HCT116 (cell line): ENCODE measurements around the gene ADGRB2. TPM values are rescaled to one million over a fixed set of nuclear protein-coding genes. Genes with fewer than 3 reads are reported as not detected.

Experiments
- ATAC-seq: fragments of 200-7000 bp; cut with Tn5 transposase; 2 replicates; pipeline ENCODE4 v1.9.1; 2020; ENCODE audit warnings: mild to moderate bottlenecking, moderate library complexity
- BruUV-seq: library from RNA; stranded (reverse); fragments of 400-500 nt; replicated peaks from 2 replicates; lab custom pipeline; 2021; lab: Mats Ljungman, UMichigan
- CTCF ChIA-PET: fragments of 300-600 bp; sonication (Branson Sonifier 250); formaldehyde crosslinking; loops from one replicate; lab custom pipeline; 2021; ENCODE audit warnings: antibody characterized with exemption; lab: Charles Lee
- POLR2A ChIA-PET: fragments of 300-600, 350-600 bp; sonication (Branson Sonifier 250); formaldehyde crosslinking; loops from one replicate; lab custom pipeline; 2021; ENCODE audit warnings: antibody characterized with exemption; lab: Charles Lee
- RAD21 ChIA-PET, 2 experiments: fragments of 300-600 bp; sonication (Branson Sonifier 250); formaldehyde crosslinking; loops; one replicate each; lab custom pipeline; 2023; ENCODE audit warnings: low total read pairs in 2 of 2; ENCODE audit not compliant: uncharacterized antibody in 2 of 2, unreplicated experiment in 2 of 2, low non-redundant PET in 1 of 2; lab: Charles Lee
- DNase-seq: peaks from one replicate; pipeline ENCODE4 v3.0.0-alpha.2; 2010; ENCODE audit warnings: low read depth, low spot score
- H2AFZ ChIP-seq: fragments of 200-600 bp; shearing (Covaris generic), sonication (generic); 2 replicates; pipeline ENCODE4 v1.6.1; 2017; ENCODE audit warnings: low read depth, mixed run types, mixed read lengths, antibody characterized with exemption, low read length; ENCODE audit not compliant: poor library complexity, severe bottlenecking
- H3K27ac ChIP-seq: 2 replicates; pipeline ENCODE4 v1.5.1; 2012; ENCODE audit warnings: low read depth, low read length
- H3K27me3 ChIP-seq: fragments of 200-600 bp; sonication (generic); 2 replicates; pipeline ENCODE4 v1.6.1; 2016; ENCODE audit warnings: mixed run types, low read length, mixed read lengths; ENCODE audit not compliant: insufficient read depth
- H3K36me3 ChIP-seq, 2 experiments: fragments of 200-500 bp in 1 of 2; fragments of 200-600 bp in 1 of 2; sonication (Bioruptor generic) in 1 of 2; sonication (generic) in 1 of 2; 2 replicates each; pipeline versions ENCODE4 v1.5.1 to v1.6.1; 2014 to 2016; ENCODE audit warnings: low read length in 2 of 2, inconsistent platforms in 1 of 2, mixed read lengths in 1 of 2, mixed run types in 1 of 2; ENCODE audit not compliant: insufficient read depth in 2 of 2, control insufficient read depth in 1 of 2
- H3K4me1 ChIP-seq, 2 experiments: fragments of 200-600 bp in 1 of 2; sonication (generic) in 1 of 2; 2 replicates each; pipeline versions ENCODE4 v1.5.1 to v1.6.1; 2012 to 2017; ENCODE audit warnings: low read length in 2 of 2, inconsistent platforms in 1 of 2, mild to moderate bottlenecking in 1 of 2, mixed read lengths in 1 of 2, mixed run types in 1 of 2, moderate library complexity in 1 of 2; ENCODE audit not compliant: insufficient read depth in 2 of 2, control insufficient read depth in 1 of 2
- H3K4me2 ChIP-seq: fragments of 200-600 bp; sonication (generic); 2 replicates; pipeline ENCODE4 v1.6.1; 2017; ENCODE audit warnings: mixed run types, low read length, mixed read lengths
- H3K4me3 ChIP-seq, 2 experiments: fragments of 200-600 bp in 1 of 2; sonication (generic) in 1 of 2; replicated peaks in 1 of 2; 2 replicates each; pipeline ENCODE4 v1.5.1; 2011 to 2016; ENCODE audit warnings: low read length in 2 of 2, control low read depth in 1 of 2, low read depth in 1 of 2, mild to moderate bottlenecking in 1 of 2, mixed read lengths in 1 of 2, mixed run types in 1 of 2
- H3K79me2 ChIP-seq: fragments of 200-600 bp; sonication (generic); 2 replicates; pipeline ENCODE4 v1.6.1; 2017; ENCODE audit warnings: mild to moderate bottlenecking, mixed run types, low read length, moderate library complexity, mixed read lengths; ENCODE audit not compliant: insufficient read depth
- H3K9ac ChIP-seq: fragments of 200-600 bp; sonication (generic); 2 replicates; pipeline ENCODE4 v1.6.1; 2016; ENCODE audit warnings: low read length, mixed read lengths
- H3K9me2 ChIP-seq: fragments of 200-600 bp; sonication (generic), shearing (Covaris generic); 2 replicates; pipeline ENCODE4 v1.6.1; 2017; ENCODE audit warnings: mixed run types, mild to moderate bottlenecking, moderate library complexity; ENCODE audit not compliant: insufficient read depth
- H3K9me3 ChIP-seq, 2 experiments: fragments of 200-500 bp in 1 of 2; fragments of 200-600 bp in 1 of 2; sonication (Bioruptor generic) in 1 of 2; sonication (generic) in 1 of 2; 2 replicates each; pipeline ENCODE4 v1.6.1; 2014 to 2017; ENCODE audit warnings: low read length in 2 of 2, mixed read lengths in 2 of 2, inconsistent platforms in 1 of 2, low read depth in 1 of 2, mild to moderate bottlenecking in 1 of 2, mixed run types in 1 of 2, moderate library complexity in 1 of 2; ENCODE audit not compliant: control insufficient read depth in 1 of 2, insufficient read depth in 1 of 2
- H4K20me1 ChIP-seq: fragments of 200-600 bp; sonication (generic), shearing (Covaris generic); 2 replicates; pipeline ENCODE4 v1.6.1; 2017; ENCODE audit warnings: mixed run types, mild to moderate bottlenecking, moderate library complexity; ENCODE audit not compliant: insufficient read depth
- CBX3 ChIP-seq: IDR thresholded peaks from 2 replicates; pipeline ENCODE4 v1.6.1; 2012; ENCODE audit warnings: low read depth
- CEBPB ChIP-seq: IDR thresholded peaks from 2 replicates; pipeline ENCODE4 v1.6.1; 2012; ENCODE audit warnings: low read depth
- ELF1 ChIP-seq: IDR thresholded peaks from 2 replicates; pipeline ENCODE4 v1.6.1; 2012; ENCODE audit warnings: low read depth, borderline replicate concordance
- EZH2phosphoT487 ChIP-seq: fragments of 200-600 bp; IDR thresholded peaks from 2 replicates; pipeline ENCODE4 v1.6.1; 2018; ENCODE audit warnings: antibody characterized with exemption, borderline replicate concordance
- POLR2A ChIP-seq: IDR thresholded peaks from 2 replicates; pipeline ENCODE4 v1.7.0; 2011; ENCODE audit warnings: borderline replicate concordance; ENCODE audit not compliant: insufficient read depth, insufficient read length; ENCODE audit errors: extremely low read depth
- RAD21 ChIP-seq: IDR thresholded peaks from 2 replicates; pipeline ENCODE4 v1.6.1; 2012; ENCODE audit warnings: low read depth, mild to moderate bottlenecking
- SP1 ChIP-seq: IDR thresholded peaks from 2 replicates; pipeline ENCODE4 v1.6.1; 2012; ENCODE audit warnings: low read depth
- TCF7L2 ChIP-seq: IDR thresholded peaks from 2 replicates; pipeline ENCODE4 v1.7.0; 2011; ENCODE audit warnings: borderline replicate concordance, inconsistent platforms; ENCODE audit not compliant: insufficient read depth, insufficient read length; ENCODE audit errors: extremely low read depth
- YY1 ChIP-seq: IDR thresholded peaks from 2 replicates; pipeline ENCODE4 v1.6.1; 2011; ENCODE audit warnings: low read length, low read depth, moderate library complexity, mild to moderate bottlenecking; ENCODE audit not compliant: insufficient replicate concordance; ENCODE audit errors: extremely low read depth
- intact Hi-C: fragments of 100-400 bp; cut with micrococcal nuclease; formaldehyde crosslinking; loops from 2 replicates; pipeline ENCODE4 v1.10.0; 2022
- total RNA-seq: library from RNA; stranded (reverse); gene quantifications from one replicate; pipeline ENCODE4 v1.2.1, GENCODE V29; 2021; ENCODE audit not compliant: unreplicated experiment
- TF ChIP-seq, protein P1 (sequence below): IDR thresholded peaks from 2 replicates; pipeline ENCODE4 v1.6.1; 2012
- TF ChIP-seq, protein P2 (sequence below), 3 experiments: fragments of 200-600 bp in 1 of 3; sonication (generic) in 1 of 3; IDR thresholded peaks in 2 of 3; conservative IDR thresholded peaks in 1 of 3; 2 replicates each; pipeline ENCODE4 v1.5.1; 2012 to 2017; ENCODE audit warnings: low read depth in 2 of 3, low read length in 2 of 3, antibody characterized with exemption in 1 of 3, borderline replicate concordance in 1 of 3, control low read depth in 1 of 3, mild to moderate bottlenecking in 1 of 3, mixed read lengths in 1 of 3, mixed run types in 1 of 3, moderate library complexity in 1 of 3; ENCODE audit not compliant: insufficient read depth in 1 of 3
- TF ChIP-seq, protein P3 (sequence below): IDR thresholded peaks from 2 replicates; pipeline ENCODE4 v1.6.1; 2012

Gene ADGRB2
- total RNA-seq, 1 experiment from 2014 or later, result 10.1 TPM

DNA sequence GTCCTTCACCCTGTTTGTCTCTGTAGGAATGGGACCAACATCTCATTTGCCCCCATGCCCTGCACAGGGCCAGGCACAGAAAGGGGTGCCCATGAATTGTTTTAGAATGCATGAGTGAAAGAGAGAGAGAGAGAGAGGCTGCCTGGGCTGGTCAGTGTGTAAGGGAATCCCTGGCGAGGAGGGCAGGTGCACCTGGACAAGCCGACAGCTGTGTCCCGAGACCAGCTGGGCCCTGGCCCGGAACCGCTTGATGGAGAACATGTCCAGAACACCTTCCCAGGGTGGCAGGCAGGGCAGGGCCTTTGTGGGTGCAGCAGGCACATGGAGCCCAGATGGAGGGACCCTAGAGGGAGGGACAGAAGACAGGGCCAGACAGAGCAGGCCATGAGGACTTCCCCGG, 28.9 kb upstream of the ADGRB2 start:
- no peak for ATAC-seq
- Histone ChIP-seq H3K4me1 (peaks cover 4 to 36% of the 10 kb centered on the region in 2 experiments), H2AFZ (no peak overlapping the region), H3K9me2 (no peaks in the 10 kb centered on the region), H3K9ac (no peak overlapping the region), H3K9me3 (no peaks in the 10 kb centered on the region), H4K20me1 (no peaks in the 10 kb centered on the region), H3K4me2 (no peak overlapping the region), H3K4me3 (no peak overlapping the region), H3K79me2 (no peaks in the 10 kb centered on the region), H3K27me3 (no peaks in the 10 kb centered on the region), H3K36me3 (no peaks in the 10 kb centered on the region), H3K27ac (no peak overlapping the region)
- CTCF ChIA-PET, result no interaction called here
- intact Hi-C loops, result no loop called here
- RAD21 ChIA-PET, result no interaction called here
- DNase-seq, result no peak
- TF ChIP-seq CBX3 (no peak), SP1 (no peak), CEBPB (no peak), YY1 (no peak), ELF1 (no peak), RAD21 (no peak), POLR2A (no peak), TCF7L2 (no peak), EZH2phosphoT487 (no peak)
- TF ChIP-seq, protein P1, sequence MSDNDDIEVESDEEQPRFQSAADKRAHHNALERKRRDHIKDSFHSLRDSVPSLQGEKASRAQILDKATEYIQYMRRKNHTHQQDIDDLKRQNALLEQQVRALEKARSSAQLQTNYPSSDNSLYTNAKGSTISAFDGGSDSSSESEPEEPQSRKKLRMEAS, result no peak
- TF ChIP-seq, protein P2, sequence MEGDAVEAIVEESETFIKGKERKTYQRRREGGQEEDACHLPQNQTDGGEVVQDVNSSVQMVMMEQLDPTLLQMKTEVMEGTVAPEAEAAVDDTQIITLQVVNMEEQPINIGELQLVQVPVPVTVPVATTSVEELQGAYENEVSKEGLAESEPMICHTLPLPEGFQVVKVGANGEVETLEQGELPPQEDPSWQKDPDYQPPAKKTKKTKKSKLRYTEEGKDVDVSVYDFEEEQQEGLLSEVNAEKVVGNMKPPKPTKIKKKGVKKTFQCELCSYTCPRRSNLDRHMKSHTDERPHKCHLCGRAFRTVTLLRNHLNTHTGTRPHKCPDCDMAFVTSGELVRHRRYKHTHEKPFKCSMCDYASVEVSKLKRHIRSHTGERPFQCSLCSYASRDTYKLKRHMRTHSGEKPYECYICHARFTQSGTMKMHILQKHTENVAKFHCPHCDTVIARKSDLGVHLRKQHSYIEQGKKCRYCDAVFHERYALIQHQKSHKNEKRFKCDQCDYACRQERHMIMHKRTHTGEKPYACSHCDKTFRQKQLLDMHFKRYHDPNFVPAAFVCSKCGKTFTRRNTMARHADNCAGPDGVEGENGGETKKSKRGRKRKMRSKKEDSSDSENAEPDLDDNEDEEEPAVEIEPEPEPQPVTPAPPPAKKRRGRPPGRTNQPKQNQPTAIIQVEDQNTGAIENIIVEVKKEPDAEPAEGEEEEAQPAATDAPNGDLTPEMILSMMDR (IDR thresholded peaks at IDR 0.05 in 2 of 3, conservative IDR thresholded peaks at IDR 0.05 in 1 of 3; ENCODE audit: borderline replicate concordance in 1 of 3, insufficient read depth in 1 of 3, low read depth in 2 of 3, low read length in 2 of 3), result no peak
- TF ChIP-seq, protein P3, sequence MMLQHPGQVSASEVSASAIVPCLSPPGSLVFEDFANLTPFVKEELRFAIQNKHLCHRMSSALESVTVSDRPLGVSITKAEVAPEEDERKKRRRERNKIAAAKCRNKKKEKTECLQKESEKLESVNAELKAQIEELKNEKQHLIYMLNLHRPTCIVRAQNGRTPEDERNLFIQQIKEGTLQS, result no peak
- no TSS peak for BruUV-seq
- POLR2A ChIA-PET, result no interaction called here
